VCaP (cell line): Measurements from ENCODE around the gene BTBD9.

Experiments
- H3K27ac ChIP-seq: fragments of 450-650 bp; 2 replicates; pipeline ENCODE4 v1.5.1; 2017
- TF ChIP-seq, protein P1 (sequence below): fragments of 450-650 bp; conservative IDR thresholded peaks from 2 replicates; pipeline ENCODE4 v1.5.1; 2017; ENCODE audit warnings: mild to moderate bottlenecking, moderate library complexity

Gene BTBD9

GRCh38 chr6:38142178-38142902, 497.4 kb downstream of the BTBD9 start:
- TF ChIP-seq, protein P1, sequence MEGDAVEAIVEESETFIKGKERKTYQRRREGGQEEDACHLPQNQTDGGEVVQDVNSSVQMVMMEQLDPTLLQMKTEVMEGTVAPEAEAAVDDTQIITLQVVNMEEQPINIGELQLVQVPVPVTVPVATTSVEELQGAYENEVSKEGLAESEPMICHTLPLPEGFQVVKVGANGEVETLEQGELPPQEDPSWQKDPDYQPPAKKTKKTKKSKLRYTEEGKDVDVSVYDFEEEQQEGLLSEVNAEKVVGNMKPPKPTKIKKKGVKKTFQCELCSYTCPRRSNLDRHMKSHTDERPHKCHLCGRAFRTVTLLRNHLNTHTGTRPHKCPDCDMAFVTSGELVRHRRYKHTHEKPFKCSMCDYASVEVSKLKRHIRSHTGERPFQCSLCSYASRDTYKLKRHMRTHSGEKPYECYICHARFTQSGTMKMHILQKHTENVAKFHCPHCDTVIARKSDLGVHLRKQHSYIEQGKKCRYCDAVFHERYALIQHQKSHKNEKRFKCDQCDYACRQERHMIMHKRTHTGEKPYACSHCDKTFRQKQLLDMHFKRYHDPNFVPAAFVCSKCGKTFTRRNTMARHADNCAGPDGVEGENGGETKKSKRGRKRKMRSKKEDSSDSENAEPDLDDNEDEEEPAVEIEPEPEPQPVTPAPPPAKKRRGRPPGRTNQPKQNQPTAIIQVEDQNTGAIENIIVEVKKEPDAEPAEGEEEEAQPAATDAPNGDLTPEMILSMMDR, result no peak
- peak overlapping the region; percentile 85 for H3K27ac ChIP-seq

DNA sequence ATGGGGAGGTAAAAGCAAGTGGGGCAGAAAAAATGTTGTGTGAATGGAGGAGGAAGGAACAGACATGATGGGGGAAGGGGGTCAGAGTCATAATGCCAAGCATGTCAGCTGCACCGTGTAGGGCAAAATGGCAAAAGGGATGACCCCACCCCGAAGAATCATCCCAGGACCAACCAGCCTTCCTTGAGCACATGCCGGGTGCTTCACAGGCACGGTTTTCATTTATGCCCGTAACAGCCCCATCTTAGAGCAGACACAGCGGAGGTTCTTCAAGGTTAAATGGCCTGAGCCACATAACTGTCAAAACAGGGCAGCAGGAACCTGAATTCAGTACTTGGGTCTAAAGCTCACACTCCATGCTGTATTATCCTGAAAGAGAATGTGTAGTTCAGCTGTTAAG, 498.0 kb downstream of the BTBD9 start:
- TF ChIP-seq, protein P1, result no peak
- peak overlapping the region; percentile 85 for H3K27ac ChIP-seq

GRCh38 chr6:38141085-38141484, 498.6 kb downstream of the BTBD9 start:
- peak overlapping the region; percentile 85 for H3K27ac ChIP-seq
- TF ChIP-seq, protein P1, result peak; percentile 31

GRCh38 chr6:38138374-38138773, 501.4 kb downstream of the BTBD9 start:
- 0 out of 2 replicates have a peak overlapping the region, but pooled peaks have one; percentile 13 for H3K27ac ChIP-seq
- TF ChIP-seq, protein P1, result no peak

DNA sequence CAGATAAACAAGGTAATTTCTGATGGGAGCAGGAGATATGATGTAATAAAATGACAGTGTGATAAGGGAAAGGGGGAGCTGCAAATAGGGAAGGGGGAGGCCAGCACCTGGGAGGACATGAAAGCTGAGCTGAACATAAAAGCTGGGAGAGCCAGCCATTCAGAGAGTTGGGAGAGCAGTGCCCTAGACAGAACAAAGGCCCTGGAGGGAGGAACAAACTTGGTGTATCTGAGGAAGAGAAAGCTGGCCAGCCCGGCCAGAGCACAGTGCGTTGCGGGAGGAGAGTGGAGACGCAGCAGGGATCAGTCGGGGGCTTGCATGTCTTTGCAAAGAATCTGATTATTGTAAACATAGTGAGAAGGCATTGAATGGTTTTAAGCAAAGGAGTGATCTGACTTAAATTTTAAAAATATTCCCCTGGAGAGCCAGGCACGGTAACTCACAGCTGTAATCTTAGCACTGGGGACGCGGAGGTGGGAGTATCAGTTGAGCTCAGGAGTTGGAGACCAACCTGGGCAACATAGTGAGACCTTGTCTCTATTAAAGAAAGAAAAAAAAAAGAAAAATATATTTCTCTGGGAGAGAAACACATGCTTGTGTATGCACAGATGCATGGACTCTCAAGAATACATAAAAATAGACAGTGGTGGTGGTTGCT, 502.0 kb downstream of the BTBD9 start:
- H3K27ac ChIP-seq, result peak overlapping the region; percentile 13; the same call in 1 of the 2 replicates
- TF ChIP-seq, protein P1, result no peak

GRCh38 chr6:38136547-38136946, 503.2 kb downstream of the BTBD9 start:
- TF ChIP-seq, protein P1, result no peak
- no peak overlapping the region for H3K27ac ChIP-seq

DNA sequence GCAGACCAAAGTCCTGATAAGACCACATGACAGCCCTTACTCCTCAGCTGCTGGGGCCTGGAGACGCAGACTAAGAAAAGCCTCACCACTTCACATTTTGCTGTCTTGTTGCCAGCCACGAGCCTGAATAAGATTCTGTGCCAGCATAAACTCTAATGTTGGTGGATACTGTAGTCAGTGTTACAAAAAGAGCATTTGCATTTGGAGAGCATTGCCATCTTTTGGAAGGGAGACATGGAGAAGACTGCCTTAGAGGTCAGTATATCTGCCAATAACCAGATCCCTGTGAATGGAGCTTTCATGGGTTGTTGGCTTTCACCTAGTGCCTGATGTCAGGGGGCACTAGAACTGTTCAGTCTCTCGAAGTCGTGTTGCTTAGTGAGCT, 505.0 kb downstream of the BTBD9 start:
- TF ChIP-seq, protein P1, result no peak
- H3K27ac ChIP-seq, result no peak overlapping the region
